Smooth muscle cell (in vitro differentiated cells): ENCODE data around the gene BPTF. TPM values are rescaled to one million over a fixed set of nuclear protein-coding genes. Genes with fewer than 3 reads are reported as not detected.

Experiments used
- DNase-seq: peaks from one replicate; lab custom pipeline; 2025; ENCODE audit not compliant: unreplicated experiment; lab: John Stamatoyannopoulos, UW
- H2AFZ ChIP-seq: fragments of 200-600 bp; sonication (generic); 2 replicates; pipeline ENCODE4 v1.6.0; 2016; ENCODE audit warnings: antibody characterized with exemption, low read depth, mild to moderate bottlenecking
- H3F3A ChIP-seq: fragments of 200-600 bp; sonication (generic); 2 replicates; pipeline ENCODE4 v1.6.0; 2017; ENCODE audit warnings: antibody characterized with exemption, low read depth
- H3K27ac ChIP-seq: fragments of 200-600 bp; sonication (generic); 2 replicates; pipeline ENCODE4 v1.5.1; 2016; ENCODE audit warnings: low read depth, mild to moderate bottlenecking
- H3K27me3 ChIP-seq: fragments of 200-600 bp; sonication (generic); 2 replicates; pipeline ENCODE4 v1.6.1; 2016; ENCODE audit warnings: low read depth, mild to moderate bottlenecking
- H3K36me3 ChIP-seq: fragments of 200-600 bp; sonication (generic); 2 replicates; pipeline ENCODE4 v1.5.1; 2016; ENCODE audit warnings: low read depth
- H3K4me1 ChIP-seq: fragments of 200-600 bp; sonication (generic); 2 replicates; pipeline ENCODE4 v1.5.1; 2016; ENCODE audit warnings: low read depth
- H3K4me2 ChIP-seq: fragments of 200-600 bp; sonication (generic); 2 replicates; pipeline ENCODE4 v1.6.0; 2016; ENCODE audit warnings: mild to moderate bottlenecking
- H3K4me3 ChIP-seq: fragments of 200-600 bp; sonication (generic); 2 replicates; pipeline ENCODE4 v1.5.1; 2016; ENCODE audit warnings: mild to moderate bottlenecking
- H3K79me2 ChIP-seq: fragments of 200-600 bp; sonication (generic); 2 replicates; pipeline ENCODE4 v1.6.0; 2016; ENCODE audit warnings: low read depth, mild to moderate bottlenecking
- H3K9ac ChIP-seq: fragments of 200-600 bp; sonication (generic); 2 replicates; pipeline ENCODE4 v1.6.0; 2016; ENCODE audit warnings: low read depth
- H3K9me3 ChIP-seq: fragments of 200-600 bp; sonication (generic); replicated peaks from 2 replicates; pipeline ENCODE4 v1.5.1; 2016; ENCODE audit warnings: low read depth
- H4K20me1 ChIP-seq: fragments of 200-600 bp; sonication (generic); 2 replicates; pipeline ENCODE4 v1.6.0; 2016; ENCODE audit warnings: low read depth
- WGBS: methylation state at CpG from one replicate; pipeline ENCODE4 v1.1.7; 2016; ENCODE audit warnings: low lambda C conversion rate; 5-methylcytosine and 5-hydroxymethylcytosine counted together
- polyA plus RNA-seq: library from polyadenylated mRNA; unstranded; fragments of >200 nt; fragmentation: Nextera tagmentation; extraction: Ambion mirVana; gene quantifications from 2 replicates; pipeline ENCODE4 v1.2.1, GENCODE V29; 2016
- total RNA-seq: library from RNA; depleted of rRNA; stranded (reverse); fragments of >200 nt; gene quantifications from 2 replicates; pipeline ENCODE4 v1.2.3, GENCODE V29; 2014
- TF ChIP-seq, protein P1 (sequence below): fragments of 200-600 bp; sonication (generic); IDR thresholded peaks from 2 replicates; pipeline ENCODE4 v1.5.1; 2017; ENCODE audit warnings: borderline replicate concordance, mild to moderate bottlenecking, antibody characterized with exemption; ENCODE audit not compliant: insufficient read depth, poor library complexity, severe bottlenecking

Gene BPTF
- total and polyA plus RNA-seq, 2 experiments from 2014 or later: 26.8 to 51.2 TPM

GRCh38 chr17:67881083-67881482, 55.8 kb downstream of the BPTF start:
- Histone ChIP-seq H2AFZ (no peak overlapping the region), H3K79me2 (peaks cover 23% of the 10 kb centered on the region)
- no peak for DNase-seq

DNA sequence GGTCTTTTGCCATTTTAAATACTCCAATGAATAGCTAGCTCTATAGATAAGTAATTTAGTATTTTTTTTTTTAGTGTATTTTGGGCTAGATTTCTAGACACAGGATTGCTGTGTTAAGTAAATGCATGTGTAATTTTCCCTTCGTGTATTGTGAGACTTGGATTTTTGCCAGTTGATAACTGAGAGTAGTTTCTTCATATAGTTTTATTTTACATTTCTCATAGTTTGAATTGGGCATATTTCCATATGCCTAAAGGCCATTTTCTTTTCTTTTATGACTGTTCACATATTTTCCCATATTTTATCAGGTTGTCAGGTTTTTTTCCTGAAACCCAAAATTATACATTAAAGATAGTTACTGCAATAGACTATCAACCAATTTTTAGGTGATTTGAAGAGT, 59.4 kb downstream of the BPTF start:
- no peak overlapping the region for H3K27ac ChIP-seq
- no peak overlapping the region for H3K9ac ChIP-seq
- H3K27me3 ChIP-seq: no peaks in the 10 kb centered on the region
- peaks cover 19% of the 10 kb centered on the region for H3K79me2 ChIP-seq
- no peak overlapping the region for H3K4me2 ChIP-seq
- TF ChIP-seq, protein P1, sequence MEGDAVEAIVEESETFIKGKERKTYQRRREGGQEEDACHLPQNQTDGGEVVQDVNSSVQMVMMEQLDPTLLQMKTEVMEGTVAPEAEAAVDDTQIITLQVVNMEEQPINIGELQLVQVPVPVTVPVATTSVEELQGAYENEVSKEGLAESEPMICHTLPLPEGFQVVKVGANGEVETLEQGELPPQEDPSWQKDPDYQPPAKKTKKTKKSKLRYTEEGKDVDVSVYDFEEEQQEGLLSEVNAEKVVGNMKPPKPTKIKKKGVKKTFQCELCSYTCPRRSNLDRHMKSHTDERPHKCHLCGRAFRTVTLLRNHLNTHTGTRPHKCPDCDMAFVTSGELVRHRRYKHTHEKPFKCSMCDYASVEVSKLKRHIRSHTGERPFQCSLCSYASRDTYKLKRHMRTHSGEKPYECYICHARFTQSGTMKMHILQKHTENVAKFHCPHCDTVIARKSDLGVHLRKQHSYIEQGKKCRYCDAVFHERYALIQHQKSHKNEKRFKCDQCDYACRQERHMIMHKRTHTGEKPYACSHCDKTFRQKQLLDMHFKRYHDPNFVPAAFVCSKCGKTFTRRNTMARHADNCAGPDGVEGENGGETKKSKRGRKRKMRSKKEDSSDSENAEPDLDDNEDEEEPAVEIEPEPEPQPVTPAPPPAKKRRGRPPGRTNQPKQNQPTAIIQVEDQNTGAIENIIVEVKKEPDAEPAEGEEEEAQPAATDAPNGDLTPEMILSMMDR: no peak
- no peak for DNase-seq
- no peaks in the 10 kb centered on the region for H3K9me3 ChIP-seq
- H2AFZ ChIP-seq: no peak overlapping the region
- H4K20me1 ChIP-seq: peaks cover 37% of the 10 kb centered on the region
- no peaks in the 10 kb centered on the region for H3F3A ChIP-seq
- H3K4me3 ChIP-seq: no peak overlapping the region
- no peaks in the 10 kb centered on the region for H3K36me3 ChIP-seq
- H3K4me1 ChIP-seq: no peaks in the 10 kb centered on the region
- WGBS: 93% methylated on average over 1 of the region's 1 CpG

More at GRCh38 chr17:67881083-67881482, 55.8 kb downstream of the BPTF start:
- TF ChIP-seq, protein P1: no peak
- Histone ChIP-seq H3F3A (no peaks in the 10 kb centered on the region), H3K36me3 (no peaks in the 10 kb centered on the region), H3K4me3 (no peak overlapping the region), H3K4me1 (no peaks in the 10 kb centered on the region), H3K9me3 (no peaks in the 10 kb centered on the region), H3K27me3 (no peaks in the 10 kb centered on the region), H3K27ac (no peak overlapping the region), H3K4me2 (no peak overlapping the region), H3K9ac (no peak overlapping the region), H4K20me1 (peaks cover 44% of the 10 kb centered on the region)
- WGBS: 95% methylated on average over 1 of the region's 1 CpG

GRCh38 chr17:67891481-67892119, 66.3 kb downstream of the BPTF start:
- H3K79me2 ChIP-seq: peaks cover 4% of the 10 kb centered on the region
- H3K27me3 ChIP-seq: no peaks in the 10 kb centered on the region
- H3K4me2 ChIP-seq: no peak overlapping the region
- H3K4me3 ChIP-seq: no peak overlapping the region
- peak overlapping the region; percentile 35 for H3K27ac ChIP-seq
- H3F3A ChIP-seq: no peaks in the 10 kb centered on the region
- no peak overlapping the region for H2AFZ ChIP-seq
- peaks cover 21% of the 10 kb centered on the region for H4K20me1 ChIP-seq
- H3K9me3 ChIP-seq: no peaks in the 10 kb centered on the region
- H3K9ac ChIP-seq: no peak overlapping the region
- WGBS: 69% methylated on average over 6 of the region's 6 CpGs
- no peaks in the 10 kb centered on the region for H3K4me1 ChIP-seq
- TF ChIP-seq, protein P1: peak; percentile 14
- no peak for DNase-seq
- peaks cover 14% of the 10 kb centered on the region for H3K36me3 ChIP-seq
